ENCODE results near the gene TRIO.

Gene TRIO

DNA sequence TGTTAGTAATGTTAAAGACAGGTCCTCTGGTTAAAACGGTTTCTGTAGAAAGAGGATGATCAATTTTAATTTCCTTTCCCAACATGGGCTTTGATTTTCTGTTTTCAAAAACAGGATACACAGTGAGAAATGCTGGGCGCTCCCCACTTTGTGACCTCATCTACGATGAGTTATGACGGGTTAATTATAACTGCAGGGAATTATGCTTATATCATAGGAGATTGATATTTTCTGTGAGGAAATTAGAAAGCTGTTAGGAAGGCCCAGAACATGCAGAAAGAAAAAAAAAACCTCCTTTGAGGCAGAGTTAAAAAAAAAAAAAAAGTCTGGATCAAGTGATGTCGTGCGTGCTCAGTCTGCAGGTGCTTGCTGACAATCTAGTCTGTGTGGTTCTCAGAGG, 261.6 kb downstream of the TRIO start:
- DNase-seq, result no peak

DNA sequence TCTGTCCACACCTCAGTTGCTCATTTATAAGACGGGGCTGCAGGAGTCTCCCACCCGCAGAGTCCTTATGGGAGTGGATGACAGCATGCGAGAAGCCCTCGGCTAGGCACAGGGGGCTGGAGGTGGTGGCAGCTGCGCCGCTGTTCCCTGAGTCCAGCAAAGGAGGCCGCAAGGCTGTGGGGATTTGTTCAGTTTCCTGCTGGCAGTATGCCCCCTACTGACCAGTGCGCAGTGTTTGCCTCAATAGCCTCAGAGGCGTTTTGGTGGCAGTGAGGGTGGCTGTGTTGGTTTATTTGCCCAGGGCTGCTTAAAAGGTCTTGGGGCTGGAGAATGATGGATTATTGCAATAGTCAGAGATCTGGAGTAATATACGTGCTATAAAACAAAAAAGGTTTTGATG, 262.1 kb downstream of the TRIO start:
- DNase-seq, result no peak

DNA sequence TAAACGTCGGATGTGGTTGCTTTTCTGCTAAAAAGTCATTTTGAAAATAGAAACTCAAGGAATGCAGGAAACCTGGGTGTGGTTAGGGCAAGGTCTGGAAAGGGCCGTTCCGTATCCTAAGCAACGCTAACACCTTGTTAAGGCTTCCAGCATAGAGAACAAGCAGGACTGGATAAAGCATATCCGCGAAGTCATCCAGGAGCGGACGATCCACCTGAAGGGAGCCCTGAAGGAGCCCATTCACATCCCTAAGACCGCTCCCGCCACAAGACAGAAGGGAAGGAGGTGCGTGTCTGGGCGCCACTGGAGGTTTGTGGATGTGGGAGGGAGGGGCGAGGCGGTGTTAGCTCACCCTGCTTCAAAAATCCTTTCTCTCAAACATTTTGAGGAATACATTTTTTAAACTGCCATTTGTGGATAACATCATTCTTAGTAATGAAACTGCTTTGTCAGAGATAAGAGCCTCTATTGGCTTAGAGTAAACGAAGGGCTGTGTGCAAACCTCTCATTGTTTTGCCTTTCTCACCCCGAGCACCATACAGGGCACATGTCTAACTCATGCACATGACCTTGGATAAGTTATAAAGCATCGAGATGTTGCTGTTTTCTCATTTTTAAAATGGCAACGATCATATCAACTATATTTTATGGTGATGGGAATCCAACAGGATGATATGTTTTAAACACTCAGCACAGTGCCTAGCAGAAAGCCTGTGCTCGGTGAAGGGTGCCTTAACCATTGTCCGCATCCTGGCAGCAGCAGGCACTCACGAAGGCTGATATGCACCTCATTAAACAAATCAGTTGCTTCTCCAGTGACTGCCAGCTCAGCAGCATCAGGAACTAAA, 262.8 kb downstream of the TRIO start:
- DNase-seq, result no peak

DNA sequence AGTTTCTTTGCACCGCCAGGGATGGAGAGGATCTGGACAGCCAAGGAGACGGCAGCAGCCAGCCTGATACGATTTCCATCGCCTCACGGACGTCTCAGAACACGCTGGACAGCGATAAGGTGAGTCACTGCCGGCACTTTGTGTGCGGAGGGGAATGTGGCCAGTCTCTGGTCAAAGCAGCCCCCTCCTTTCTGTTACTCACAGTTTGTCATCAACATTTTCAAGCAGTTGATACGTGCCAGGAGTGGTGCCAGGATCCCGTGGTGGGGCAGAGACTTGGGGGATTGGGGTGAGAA, 263.4 kb downstream of the TRIO start:
- no peak for DNase-seq

DNA sequence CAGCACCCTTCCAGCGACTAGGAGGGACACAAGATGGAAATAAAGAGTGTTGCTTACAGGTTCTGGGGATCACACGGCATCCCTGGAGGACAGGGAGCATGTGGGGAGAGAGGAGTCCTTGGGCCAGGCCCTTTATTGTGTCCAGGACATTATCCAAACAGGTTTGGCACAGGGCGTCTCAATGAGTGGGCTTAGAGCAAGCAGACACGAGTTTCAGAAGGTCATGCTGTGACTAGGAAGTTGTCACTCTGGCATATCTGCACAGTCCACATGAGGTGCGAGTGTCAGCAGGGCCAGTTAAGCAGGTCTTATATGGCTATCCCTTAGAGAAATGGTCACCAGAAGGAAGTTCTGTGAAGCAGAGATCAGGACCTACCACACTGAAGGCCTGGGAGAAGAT, 263.9 kb downstream of the TRIO start:
- no peak for DNase-seq

DNA sequence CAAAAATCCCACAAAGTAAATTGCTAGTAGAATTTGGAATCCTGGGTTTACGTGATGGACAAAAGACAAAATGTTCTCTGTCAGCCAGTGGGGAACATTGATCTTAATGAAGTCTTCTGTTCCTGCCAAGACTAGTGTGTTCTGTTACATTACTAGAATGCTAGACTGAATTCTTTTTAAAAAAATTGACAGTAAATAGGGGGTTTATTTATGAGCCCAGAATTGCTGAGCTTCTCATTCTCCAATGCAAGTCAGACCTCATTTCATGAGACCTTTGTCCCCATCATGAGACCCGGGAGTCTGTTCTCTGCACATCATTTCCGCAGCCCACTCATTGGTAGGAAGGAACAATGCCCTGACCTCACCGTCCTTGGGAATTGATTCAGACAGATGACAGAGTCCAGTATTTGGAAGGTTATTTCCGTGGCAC, 264.6 kb downstream of the TRIO start:
- no peak for DNase-seq

DNA sequence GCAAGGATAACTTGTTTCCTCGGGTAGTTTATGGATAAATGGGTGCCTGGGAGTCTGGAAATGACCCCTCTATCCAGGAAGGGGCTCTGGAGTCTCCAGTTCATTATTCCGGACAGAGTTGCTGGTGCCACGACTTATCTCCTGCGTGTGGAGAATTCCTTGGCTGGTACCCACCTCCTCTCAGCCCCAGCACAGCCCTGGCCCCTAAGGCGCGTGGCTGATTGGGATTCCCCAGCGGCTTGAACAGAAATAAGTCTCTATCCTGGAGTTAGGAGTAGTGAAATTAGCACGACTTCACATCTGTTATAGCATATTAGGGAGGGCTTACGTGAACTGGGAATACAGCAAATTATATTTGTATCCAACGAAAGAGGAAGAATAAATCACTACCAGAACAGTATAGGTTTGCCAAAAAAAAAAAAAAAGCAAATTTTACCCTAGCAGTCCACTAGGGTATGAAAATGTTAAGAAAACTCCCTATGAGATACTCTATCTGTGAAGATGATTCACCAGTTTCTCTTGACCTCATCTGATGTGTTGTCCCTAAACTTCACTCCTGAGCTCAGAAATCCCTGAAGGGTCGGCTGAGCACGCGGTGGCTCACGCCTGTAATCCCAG, 265.9 kb downstream of the TRIO start:
- no peak for DNase-seq

DNA sequence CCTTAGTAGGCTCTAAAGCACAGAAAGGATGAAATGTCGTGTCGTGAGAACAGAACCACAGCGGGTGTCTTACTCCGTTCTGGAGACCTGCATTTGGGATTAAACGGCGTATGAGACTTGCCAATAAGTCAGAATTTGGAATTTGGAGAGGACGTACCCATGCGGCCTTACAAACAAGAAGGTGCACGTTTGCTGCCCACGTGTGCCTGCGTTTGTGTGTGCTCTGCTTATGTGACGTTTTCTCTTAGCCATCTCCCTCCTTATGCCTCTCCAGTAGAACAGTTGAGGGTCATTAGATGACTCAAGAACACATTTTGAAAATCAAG, 266.9 kb downstream of the TRIO start:
- no peak for DNase-seq

DNA sequence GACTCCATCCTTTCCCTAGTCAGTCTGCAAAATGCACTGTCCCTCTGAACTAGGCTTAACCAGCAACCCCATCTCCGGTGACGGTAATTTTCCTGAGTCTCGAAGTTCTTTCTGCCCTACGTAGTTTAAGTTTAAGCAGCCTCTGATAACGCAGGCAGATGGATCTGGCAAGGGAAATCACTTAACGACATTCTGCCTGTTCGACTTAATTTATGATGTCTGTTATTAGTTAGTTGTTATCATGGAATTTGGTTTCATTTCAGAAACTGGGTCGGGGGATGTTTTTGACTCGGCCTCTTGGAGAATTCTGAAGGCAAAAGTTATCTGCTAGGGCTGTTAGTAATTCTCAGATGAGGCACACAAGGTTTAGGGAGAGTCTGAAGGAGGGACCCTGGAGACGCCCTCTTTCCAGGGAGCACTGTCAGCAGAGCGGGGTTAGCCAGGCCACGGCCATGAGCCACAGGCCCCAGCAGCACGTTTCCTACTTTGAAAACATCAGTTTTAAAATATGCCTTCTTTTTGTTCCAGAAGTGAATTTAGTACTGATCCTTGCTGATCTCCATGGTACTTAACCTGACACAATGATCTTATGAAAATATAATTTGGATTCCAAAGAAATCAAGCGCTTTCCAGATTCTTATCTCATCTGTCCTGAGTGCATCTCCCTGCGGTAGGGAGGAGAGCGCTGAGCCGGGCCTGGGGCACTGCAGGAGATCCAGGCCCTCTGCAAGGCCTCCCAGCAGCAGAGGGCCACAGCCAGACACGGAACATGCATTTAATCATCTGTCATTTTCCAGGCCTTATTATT, 267.5 kb downstream of the TRIO start:
- DNase-seq, result no peak

DNA sequence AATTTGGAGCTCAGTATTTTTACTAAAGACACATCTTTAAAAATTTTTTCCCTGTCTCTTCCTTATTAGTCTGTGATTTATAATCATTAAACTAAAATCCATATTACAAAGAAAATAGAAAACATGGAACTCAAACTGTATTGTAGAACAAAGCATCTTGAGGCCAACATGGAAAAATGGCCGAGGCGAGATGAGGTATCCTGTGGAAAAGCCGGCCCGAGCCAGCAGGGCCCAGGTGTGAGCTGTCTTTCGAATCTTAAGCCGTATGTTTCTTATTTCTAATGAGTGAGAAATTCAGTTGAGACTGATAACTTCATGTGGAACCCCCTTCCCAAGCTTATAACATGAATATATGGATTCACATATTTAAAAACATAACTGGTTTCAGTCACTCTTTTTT, 268.1 kb downstream of the TRIO start:
- DNase-seq, result no peak

DNA sequence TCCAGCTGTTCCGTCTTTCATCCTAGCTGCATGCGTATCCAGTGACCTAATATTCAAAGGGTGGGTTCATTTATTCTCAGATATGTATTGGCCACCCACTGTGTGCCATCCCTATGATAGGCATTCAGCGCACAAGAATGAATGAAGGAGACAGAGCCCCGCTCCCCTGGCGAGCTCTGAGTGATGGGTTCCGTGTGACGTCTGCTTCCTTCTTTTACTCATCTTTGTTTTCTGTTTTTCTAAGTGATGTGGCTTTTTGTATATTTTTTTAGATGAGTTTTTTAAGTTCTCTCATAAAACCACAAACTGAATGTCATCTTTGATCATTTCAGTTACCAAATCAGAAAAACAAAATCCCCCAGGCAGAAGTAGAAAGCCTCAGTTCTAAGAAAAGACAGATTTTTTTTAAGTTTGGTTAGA, 270.2 kb downstream of the TRIO start:
- DNase-seq, result peak; percentile 55

DNA sequence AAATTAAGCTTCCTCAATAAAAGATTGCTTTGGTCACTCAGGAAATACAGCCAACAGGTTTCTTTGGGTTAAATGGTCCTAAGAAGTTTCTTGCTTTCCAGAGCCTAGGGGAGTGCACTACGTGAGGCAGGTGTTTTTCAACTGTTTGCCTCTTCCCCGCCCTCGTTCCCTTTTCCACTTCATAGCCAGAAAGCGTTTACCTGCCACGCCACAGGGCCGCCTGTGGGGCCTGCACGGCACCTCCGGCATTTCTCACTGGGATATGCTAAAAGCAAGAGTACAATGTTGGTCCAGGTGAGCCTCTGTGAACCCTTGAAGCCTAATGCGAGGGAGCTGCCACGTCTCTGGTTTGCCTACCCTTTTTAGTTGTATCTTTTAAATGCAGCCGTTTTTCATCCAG, 270.9 kb downstream of the TRIO start:
- peak; percentile 24 for DNase-seq

DNA sequence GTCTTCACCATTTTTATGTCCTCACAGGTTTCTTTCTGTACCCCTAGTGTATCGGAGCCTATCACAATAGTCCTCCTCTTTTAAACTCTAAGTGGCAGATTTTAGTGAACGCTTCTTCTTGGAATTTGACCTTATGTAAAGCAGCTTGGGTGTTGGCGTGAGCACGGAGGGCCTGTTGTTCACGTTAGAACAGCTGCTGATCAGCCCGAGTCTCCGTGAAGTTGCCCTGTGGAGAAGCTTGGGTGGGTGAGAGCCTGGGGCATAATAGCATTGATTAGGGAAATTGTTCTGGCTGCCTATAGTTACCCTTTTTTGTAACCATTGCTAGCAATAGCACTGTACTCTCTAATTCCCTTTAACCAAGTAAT, 271.5 kb downstream of the TRIO start:
- peak; percentile 5 for DNase-seq

DNA sequence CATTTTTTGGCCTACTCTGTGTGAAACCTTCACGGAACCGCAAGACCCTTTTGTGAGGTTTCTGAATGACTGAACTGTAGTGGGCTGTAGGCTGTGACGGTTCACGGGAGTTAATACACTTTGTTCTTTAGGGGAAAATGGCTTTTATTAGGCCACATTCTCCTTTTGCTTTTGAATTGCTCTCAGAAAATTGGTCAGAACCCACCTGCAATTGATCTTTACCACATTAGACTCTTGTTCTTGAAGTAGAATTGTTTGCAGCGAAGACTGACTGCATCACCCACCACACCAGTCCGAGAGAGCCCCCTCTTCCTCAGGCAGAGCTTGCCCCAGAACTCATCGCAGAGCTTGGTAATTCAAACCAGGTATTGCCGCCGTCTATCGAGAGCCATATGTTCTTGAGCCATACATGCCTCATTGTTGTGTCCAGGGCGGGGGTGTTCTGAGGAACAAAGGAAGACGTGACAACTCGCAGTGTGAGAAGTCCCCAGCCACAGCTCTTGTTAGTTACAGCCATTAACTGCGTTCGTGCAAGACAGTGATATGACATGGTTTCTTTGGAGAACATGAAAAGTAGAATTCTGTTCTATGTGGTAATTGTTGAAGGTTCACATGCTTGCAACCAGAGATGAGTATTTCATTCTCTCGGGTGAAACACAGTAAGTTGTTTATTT, 272.0 kb downstream of the TRIO start:
- peak; percentile 21 for DNase-seq

DNA sequence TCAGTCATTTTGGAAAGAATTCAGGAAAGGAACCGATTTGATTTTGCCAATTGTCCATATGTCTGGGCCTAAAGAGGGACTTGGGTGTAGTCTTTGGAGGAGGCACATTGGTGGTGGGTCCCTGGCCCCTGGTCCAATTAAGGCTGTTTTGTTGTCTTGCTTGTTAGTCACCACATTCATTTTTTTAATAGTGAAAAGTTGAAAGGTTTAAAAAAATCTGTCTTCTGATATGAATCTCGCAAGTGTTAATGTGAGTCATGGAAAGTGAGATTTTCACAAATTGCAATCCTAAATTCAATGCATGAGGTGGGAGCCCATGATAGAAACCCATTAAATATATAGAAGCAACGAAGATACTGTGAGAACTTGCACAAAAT, 272.5 kb downstream of the TRIO start:
- DNase-seq, result peak; percentile 13

DNA sequence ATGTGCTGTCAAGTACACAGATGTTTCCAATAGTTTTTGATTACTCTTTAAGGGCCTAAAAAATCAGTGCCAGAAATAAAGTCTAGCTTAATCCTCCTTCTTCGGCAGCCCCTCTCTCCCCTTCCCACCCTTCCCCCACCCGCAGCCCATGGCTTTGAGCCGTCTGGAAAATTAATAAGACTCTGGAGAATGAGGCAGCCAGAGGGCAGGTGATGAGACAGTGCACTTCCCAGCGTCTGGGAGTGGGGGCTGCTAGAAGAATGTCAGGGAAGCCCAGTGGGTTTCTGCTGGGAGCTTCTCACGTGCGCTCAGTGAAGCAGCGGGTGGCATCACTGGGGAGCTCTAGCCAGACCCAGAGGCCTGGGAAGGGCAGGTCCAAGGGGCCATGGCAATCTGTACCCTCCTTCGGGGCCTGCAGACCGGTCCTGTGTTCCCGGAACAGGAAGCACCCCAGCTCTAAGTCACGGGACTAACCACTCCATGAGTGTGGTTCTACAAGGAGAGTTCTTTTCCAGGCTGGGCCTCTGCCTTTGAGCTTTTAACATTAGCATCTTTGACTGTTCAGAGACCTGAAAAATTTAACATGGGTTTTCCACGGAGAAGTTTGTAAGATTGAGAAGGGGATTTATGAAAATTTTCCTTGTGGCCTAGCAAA, 273.6 kb downstream of the TRIO start:
- no peak for DNase-seq

DNA sequence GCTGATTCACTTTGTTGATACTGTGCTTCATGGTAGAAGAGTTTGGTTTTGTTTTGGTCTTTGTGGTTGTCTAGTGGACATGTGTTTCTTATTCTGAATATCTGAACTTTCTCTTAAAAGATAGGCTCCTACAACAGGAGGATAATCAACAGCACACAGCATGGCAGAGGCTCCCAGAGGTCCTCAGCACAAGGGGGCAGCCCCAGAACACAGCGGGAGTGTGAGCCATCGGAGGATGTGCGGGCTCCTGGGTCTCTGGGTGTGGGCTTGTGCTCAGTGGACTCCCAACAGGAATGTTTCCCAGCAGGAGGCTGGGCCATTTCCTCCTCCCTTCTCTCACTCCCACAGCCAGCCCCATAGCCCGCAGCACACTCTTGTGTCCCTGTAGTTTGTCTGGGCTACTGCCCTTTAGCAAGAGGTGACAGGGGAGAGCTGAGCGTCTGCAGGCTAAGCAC, 274.2 kb downstream of the TRIO start:
- no peak for DNase-seq

DNA sequence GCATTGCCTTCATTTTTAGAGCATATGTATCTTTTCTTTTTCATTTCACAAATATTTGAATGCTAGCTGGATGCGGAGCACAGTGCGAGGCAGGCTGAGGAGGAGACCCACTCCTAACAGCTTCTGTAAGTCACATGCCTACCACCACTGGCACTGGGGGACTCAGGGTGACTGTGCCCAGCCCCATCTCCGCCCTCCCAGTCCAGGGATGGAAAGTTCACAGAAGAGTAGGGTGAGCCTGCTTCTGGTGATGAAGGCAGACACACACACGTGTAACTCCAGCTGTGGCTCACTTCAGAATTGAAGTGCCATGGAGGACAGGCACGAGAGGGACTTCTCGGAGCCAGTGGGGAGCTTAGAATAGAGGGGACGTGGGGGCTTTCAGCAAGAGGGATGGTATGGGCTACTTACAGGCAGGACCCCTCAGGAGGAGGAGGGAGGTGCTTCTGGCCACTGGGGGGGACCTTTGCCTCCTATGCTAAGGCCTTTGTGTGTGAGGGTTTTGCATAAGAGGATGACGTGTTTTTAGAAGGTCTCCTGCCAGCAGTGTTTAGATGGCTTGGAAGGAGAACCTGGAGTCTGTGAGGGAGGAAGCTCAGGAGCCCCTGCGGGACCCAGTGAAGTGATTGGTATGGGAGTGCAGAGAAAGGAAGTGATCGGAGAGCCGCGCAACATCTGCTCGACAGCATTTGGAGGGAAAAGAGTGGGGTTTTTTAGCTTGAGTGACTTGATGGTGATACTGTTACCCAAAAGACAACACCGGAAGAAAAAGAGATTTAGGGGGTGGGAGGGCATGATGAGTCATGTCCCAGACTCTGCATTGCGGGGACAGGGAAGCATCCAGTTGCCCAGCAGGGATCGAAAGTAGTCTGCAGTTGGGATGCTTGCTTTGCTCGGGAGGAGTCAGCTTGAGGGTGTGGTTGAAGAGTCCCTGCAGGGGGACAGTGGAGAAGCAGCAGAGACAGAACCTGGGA, 274.9 kb downstream of the TRIO start:
- no peak for DNase-seq

DNA sequence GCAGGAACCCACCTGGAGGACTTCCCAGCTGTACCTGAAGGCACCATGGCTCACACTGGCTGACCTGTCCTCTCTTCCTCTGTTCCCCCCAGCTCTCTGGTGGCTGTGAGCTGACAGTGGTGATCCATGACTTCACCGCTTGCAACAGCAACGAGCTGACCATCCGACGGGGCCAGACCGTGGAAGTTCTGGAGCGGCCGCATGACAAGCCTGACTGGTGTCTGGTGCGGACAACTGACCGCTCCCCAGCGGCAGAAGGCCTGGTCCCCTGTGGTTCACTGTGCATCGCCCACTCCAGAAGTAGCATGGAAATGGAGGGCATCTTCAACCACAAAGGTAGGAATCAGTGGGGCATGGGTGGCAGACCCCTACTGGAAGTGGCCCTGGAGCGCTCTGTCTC, 276.5 kb downstream of the TRIO start:
- no peak for DNase-seq

DNA sequence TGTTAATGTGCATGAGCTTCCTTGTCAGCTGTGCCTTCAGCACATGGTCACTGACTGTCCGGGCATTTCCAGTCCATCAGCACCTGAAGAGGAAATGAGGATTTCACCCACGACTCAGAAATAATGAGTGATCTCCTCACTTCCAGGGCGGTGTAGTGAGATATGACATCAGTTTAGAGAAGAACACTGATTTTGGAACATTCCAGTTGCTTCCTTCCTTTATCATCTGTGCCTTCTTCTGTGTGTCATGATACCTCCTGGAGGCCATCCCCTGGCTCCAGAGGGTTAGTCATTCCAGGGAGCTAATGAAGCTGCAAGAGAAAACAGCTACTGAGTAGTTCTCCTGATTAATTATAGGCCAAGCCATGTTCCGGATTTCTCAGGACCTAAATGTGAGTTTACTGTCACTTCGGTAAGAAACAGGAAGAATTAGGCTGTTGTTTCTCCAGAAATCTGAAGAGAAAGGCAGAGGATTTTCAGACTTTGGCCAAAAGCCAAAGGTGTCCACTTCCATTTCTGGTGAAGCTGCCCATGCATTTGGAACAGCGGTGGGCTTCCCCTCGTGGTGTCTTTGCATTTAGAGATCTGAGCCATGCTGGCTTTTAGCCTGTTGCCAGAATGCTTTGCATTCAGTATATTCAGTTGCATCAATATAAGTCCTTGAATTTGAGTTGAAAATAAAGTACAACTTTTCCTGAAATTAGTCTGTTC, 277.1 kb downstream of the TRIO start:
- no peak for DNase-seq

DNA sequence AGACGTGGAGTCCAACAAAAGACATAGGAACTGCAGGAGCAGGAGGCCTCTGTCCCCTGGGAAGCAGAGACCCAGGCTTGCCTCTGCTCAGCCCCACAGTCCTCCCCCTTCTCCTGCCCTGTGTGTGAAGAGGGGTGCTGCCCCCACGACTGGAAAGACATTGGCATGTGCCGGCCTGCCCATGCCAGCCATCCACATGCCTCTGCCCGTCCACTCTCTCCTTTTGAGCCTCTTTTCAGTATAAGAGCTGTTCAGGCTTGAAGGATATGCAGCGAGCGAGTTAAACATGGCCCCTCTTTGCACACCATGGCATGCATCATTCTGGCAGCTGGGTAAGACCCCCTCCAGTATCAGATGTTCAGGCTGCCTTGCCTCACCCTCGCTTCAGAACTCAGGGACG, 278.7 kb downstream of the TRIO start:
- no peak for DNase-seq

All from CD4-positive, alpha-beta T cell treated with Interleukin-12 subunit alpha and Interleukin-12 subunit beta, for 1 hour (primary cell).